SK-N-SH treated with all-trans-retinoic acid at 6 μM for 48 hours (cell line): ENCODE data around the gene SYNDIG1.

Source experiments
- ATAC-seq: fragments of 200-7000 bp; cut with Tn5 transposase; 3 replicates; pipeline ENCODE4 v1.9.1; 2020; ENCODE audit warnings: mild to moderate bottlenecking, moderate library complexity
- ARNTL ChIP-seq: fragments of 450-650 bp; formaldehyde crosslinking; IDR thresholded peaks from 2 replicates; pipeline ENCODE4 v1.5.0; 2020; ENCODE audit warnings: low read depth, mild to moderate bottlenecking, moderate library complexity, borderline replicate concordance
- BACH2 ChIP-seq: fragments of 250-450 bp; sonication (Bioruptor Pico); IDR thresholded peaks from 2 replicates; pipeline ENCODE4 v1.9.0; 2021; ENCODE audit warnings: mild to moderate bottlenecking, borderline replicate concordance
- CSDC2 ChIP-seq: fragments of 250-450 bp; sonication (Bioruptor Pico); IDR thresholded peaks from 2 replicates; pipeline ENCODE4 v1.5.0; 2020; ENCODE audit warnings: mild to moderate bottlenecking, moderate library complexity
- GLIS3 ChIP-seq: fragments of 250-450 bp; sonication (Bioruptor Pico); IDR thresholded peaks from 2 replicates; pipeline ENCODE4 v1.5.0; 2020; ENCODE audit warnings: mild to moderate bottlenecking, moderate library complexity
- ISL1 ChIP-seq: fragments of 250-450 bp; sonication (Bioruptor Pico); IDR thresholded peaks from 2 replicates; pipeline ENCODE4 v2.1.2; 2022; ENCODE audit warnings: mild to moderate bottlenecking, moderate library complexity
- OSR1 ChIP-seq: fragments of 250-450 bp; sonication (Bioruptor Pico); IDR thresholded peaks from 2 replicates; pipeline ENCODE4 v1.8.0; 2022; ENCODE audit warnings: moderate library complexity, mild to moderate bottlenecking, inconsistent platforms
- PATZ1 ChIP-seq: fragments of 250-450 bp; sonication (Bioruptor Pico); IDR thresholded peaks from 2 replicates; pipeline ENCODE4 v1.8.0; 2020; ENCODE audit warnings: mild to moderate bottlenecking, moderate library complexity, borderline replicate concordance
- PPARA ChIP-seq: fragments of 250-450 bp; sonication (Bioruptor Pico); IDR thresholded peaks from 2 replicates; pipeline ENCODE4 v1.5.0; 2020; ENCODE audit warnings: mild to moderate bottlenecking, borderline replicate concordance
- RARB ChIP-seq: fragments of 250-450 bp; sonication (Bioruptor Pico); IDR thresholded peaks from 2 replicates; pipeline ENCODE4 v1.8.0; 2021; ENCODE audit warnings: mild to moderate bottlenecking, moderate library complexity
- SNAI2 ChIP-seq: fragments of 250-450 bp; sonication (Bioruptor Pico); IDR thresholded peaks from 2 replicates; pipeline ENCODE4 v1.5.0; 2020; ENCODE audit warnings: mild to moderate bottlenecking, moderate library complexity
- TCF4 ChIP-seq: fragments of 250-450 bp; sonication (Bioruptor Pico); IDR thresholded peaks from 2 replicates; pipeline ENCODE4 v1.8.0; 2021; ENCODE audit warnings: mild to moderate bottlenecking, moderate library complexity, borderline replicate concordance
- TOX ChIP-seq: fragments of 250-450 bp; sonication (Bioruptor Pico); IDR thresholded peaks from 2 replicates; pipeline ENCODE4 v1.8.0; 2021; ENCODE audit warnings: mild to moderate bottlenecking, moderate library complexity, borderline replicate concordance
- TSHZ2 ChIP-seq: fragments of 250-450 bp; sonication (Bioruptor Pico); IDR thresholded peaks from 2 replicates; pipeline ENCODE4 v1.5.0; 2020; ENCODE audit warnings: mild to moderate bottlenecking, moderate library complexity
- ZC3H10 ChIP-seq: fragments of 250-450 bp; sonication (Bioruptor Pico); IDR thresholded peaks from 2 replicates; pipeline ENCODE4 v1.5.1; 2021; ENCODE audit warnings: mild to moderate bottlenecking, moderate library complexity
- ZFP3 ChIP-seq: fragments of 250-450 bp; sonication (Bioruptor Pico); IDR thresholded peaks from 2 replicates; pipeline ENCODE4 v1.5.0; 2020; ENCODE audit warnings: mild to moderate bottlenecking, moderate library complexity
- ZFP30 ChIP-seq: fragments of 450-650 bp; formaldehyde crosslinking; IDR thresholded peaks from 2 replicates; pipeline ENCODE4 v1.5.0; 2022; ENCODE audit warnings: mild to moderate bottlenecking, moderate library complexity
- ZNF565 ChIP-seq: fragments of 450-650 bp; formaldehyde crosslinking; conservative IDR thresholded peaks from 2 replicates; pipeline ENCODE4 v1.5.0; 2020; ENCODE audit warnings: low read depth, mild to moderate bottlenecking, moderate library complexity
- ZNF70 ChIP-seq: fragments of 450-650 bp; formaldehyde crosslinking; IDR thresholded peaks from 2 replicates; pipeline ENCODE4 v1.5.0; 2020; ENCODE audit warnings: mild to moderate bottlenecking, moderate library complexity
- ZNF8 ChIP-seq: fragments of 450-650 bp; formaldehyde crosslinking; IDR thresholded peaks from 2 replicates; pipeline ENCODE4 v1.5.0; 2020; ENCODE audit warnings: mild to moderate bottlenecking, moderate library complexity
- TF ChIP-seq, protein P1 (sequence below): fragments of 250-450 bp; sonication (Bioruptor Pico); IDR thresholded peaks from 2 replicates; pipeline ENCODE4 v1.5.1; 2020; ENCODE audit warnings: low read depth, mild to moderate bottlenecking, moderate library complexity

SYNDIG1 gene

DNA sequence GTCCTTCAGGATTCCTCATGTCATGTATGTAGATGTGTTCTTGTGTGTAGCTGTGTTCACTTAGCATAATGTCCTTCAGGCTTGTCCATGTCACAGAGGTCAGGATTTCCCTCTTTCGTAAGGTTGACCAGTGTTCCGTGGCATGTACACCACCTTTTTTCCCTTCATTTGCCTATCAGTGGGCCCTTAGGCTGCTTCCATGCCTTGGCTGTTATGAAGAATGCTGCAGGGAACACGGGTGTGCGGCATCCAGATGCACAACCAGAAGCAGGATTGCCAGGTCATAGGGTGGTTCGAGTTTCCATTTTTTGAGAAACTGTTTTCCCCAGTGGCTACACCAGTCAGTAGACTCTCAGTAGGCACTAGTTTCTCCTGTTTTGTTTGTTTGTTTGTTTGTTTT is 29.2 kb downstream of the SYNDIG1 start:
- ATAC-seq: no peak
- TF ChIP-seq PPARA (CRISPR knock-in tag): no peak
- TF ChIP-seq RARB (CRISPR knock-in tag): no peak
- TF ChIP-seq, protein P1, sequence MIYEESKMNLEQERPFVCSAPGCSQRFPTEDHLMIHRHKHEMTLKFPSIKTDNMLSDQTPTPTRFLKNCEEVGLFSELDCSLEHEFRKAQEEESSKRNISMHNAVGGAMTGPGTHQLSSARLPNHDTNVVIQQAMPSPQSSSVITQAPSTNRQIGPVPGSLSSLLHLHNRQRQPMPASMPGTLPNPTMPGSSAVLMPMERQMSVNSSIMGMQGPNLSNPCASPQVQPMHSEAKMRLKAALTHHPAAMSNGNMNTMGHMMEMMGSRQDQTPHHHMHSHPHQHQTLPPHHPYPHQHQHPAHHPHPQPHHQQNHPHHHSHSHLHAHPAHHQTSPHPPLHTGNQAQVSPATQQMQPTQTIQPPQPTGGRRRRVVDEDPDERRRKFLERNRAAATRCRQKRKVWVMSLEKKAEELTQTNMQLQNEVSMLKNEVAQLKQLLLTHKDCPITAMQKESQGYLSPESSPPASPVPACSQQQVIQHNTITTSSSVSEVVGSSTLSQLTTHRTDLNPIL (CRISPR knock-in tag): no peak
- TF ChIP-seq OSR1: no peak
- no peak for TF ChIP-seq GLIS3 (CRISPR knock-in tag)
- TF ChIP-seq SNAI2: no peak
- no peak for TF ChIP-seq TSHZ2 (CRISPR knock-in tag)
- no peak for TF ChIP-seq CSDC2
- no peak for TF ChIP-seq ZFP30 (CRISPR knock-in tag)
- TF ChIP-seq ZNF565 (CRISPR knock-in tag): no peak
- TF ChIP-seq TCF4 (CRISPR knock-in tag): no peak
- TF ChIP-seq ZC3H10 (CRISPR knock-in tag): no peak
- TF ChIP-seq BACH2 (CRISPR knock-in tag): no peak
- no peak for TF ChIP-seq ZNF8 (CRISPR knock-in tag)

DNA sequence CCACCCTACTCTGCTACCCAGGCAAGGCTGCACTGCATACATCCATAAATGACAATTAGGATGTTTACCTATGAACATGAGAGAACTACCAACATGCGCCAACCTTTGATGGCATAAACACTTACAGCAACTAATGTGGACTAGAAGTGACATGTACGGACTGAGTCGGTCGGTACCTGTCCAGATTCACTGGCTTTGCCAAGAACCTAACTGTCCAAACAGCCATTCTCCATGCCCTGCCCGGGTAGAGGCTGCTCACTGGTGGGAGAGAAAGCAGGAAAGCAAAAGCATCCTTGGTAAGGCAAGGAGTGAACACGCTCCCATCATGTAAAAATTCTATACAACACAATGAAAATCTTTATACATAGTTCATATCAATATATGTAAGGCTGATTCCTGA is 30.0 kb downstream of the SYNDIG1 start:
- no peak for TF ChIP-seq TCF4 (CRISPR knock-in tag)
- TF ChIP-seq, protein P1 (CRISPR knock-in tag): no peak
- TF ChIP-seq OSR1: no peak
- no peak for TF ChIP-seq ZC3H10 (CRISPR knock-in tag)
- TF ChIP-seq ZFP3: no peak
- no peak for TF ChIP-seq RARB (CRISPR knock-in tag)
- no peak for TF ChIP-seq ISL1 (CRISPR knock-in tag)
- no peak for ATAC-seq

DNA sequence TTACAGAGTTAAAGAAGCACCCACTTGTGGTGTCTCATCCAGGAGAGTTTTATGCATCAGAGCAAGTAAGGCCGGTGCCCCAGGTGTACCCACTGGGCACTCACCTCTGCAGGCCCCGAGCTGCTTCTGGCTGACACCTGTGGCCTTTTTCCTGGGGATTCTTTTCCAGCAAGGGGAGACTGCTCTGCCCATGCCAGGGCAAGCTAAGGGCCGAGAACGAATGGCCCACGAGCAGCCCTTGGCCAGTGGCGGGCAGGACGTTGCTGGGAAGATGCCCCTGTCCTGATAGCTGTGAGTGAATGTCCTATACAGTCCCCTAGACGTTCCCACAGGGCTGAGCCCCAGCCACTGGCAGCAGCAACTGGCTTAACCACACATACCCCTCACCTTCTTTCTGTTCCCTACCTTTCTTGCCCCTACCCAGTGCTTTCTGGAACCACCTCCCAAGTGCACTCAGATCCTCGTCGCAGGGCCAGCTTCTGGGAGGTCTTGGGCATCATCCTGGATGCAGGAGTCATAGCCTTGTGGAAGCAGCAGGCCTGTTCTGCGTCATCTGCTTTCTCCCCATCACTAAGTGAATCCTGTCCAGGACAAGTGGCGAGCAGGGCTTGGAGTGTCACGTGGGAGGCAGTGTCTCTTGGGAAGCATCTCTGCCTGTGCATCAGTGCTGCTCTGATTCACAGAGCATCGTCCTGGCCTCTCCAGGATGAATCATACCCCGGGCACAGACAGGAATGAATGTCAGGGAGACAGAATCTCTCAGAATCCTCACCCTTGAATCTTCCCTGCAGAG is 32.5 kb downstream of the SYNDIG1 start:
- TF ChIP-seq PATZ1 (CRISPR knock-in tag) (no peak), TSHZ2 (CRISPR knock-in tag) (no peak), ARNTL (CRISPR knock-in tag) (no peak), ZNF565 (CRISPR knock-in tag) (no peak), ZNF70 (CRISPR knock-in tag) (no peak), SNAI2 (no peak), TOX (no peak)
- ATAC-seq: peak; percentile 88
